Activated naive CD4-positive, alpha-beta T cell treated with Interleukin-2 at 50 U/mL for 16 hours (primary cell): ENCODE data around the gene NR0B1.

Experiments used
- DNase-seq: peaks from one replicate; pipeline ENCODE4 v3.0.0-alpha.2; 2020

Gene NR0B1

GRCh38 chrX:30261012-30261411 lies 48.2 kb downstream of the NR0B1 start:
- no peak for DNase-seq

- no peak for DNase-seq
These were observed 49.3 kb downstream of the NR0B1 start for GRCh38 chrX:30259927-30260326.
